ENCODE measurements around the gene CLTA.

- TF ChIP-seq POLR2A (IDR thresholded peaks at IDR 0.05; ENCODE audit: low read depth, low read length): no peak
- TF ChIP-seq SPI1 (IDR thresholded peaks at IDR 0.05; ENCODE audit: low read depth, low read length): no peak
- TF ChIP-seq TAF1 (IDR thresholded peaks at IDR 0.05; ENCODE audit: low read depth, low read length): no peak
- no peak for TF ChIP-seq POLR2AphosphoS5 (IDR thresholded peaks at IDR 0.05; ENCODE audit: low read depth, low read length)
These were observed 16.4 kb upstream of the CLTA start for GRCh38 chr9:36174271-36174670.

Measured in GM12891 (cell line).